A549 treated with CpdA at 1 μM for 4 hours (cell line): ENCODE measurements around the gene INPP4B. TPM values are rescaled to one million over a fixed set of nuclear protein-coding genes. Genes with fewer than 3 reads are reported as not detected.

Experiments
- total RNA-seq: library from RNA; stranded (reverse); fragments of 200-300 nt; extraction: Qiagen RNA extraction; gene quantifications from 5 replicates; pipeline ENCODE4 v1.2.3, GENCODE V29; 2022; ENCODE audit warnings: low read depth

Gene INPP4B
- 5.0 to 8.6 TPM (median 6.1 TPM) in 5 replicates for total RNA-seq

GRCh38 chr4:142846108-142846728 is at the start of gene INPP4B:
Gene INPP4B, minus strand, starts transcription at chr4:142846301.

